Natural killer cell (primary cell): ENCODE results near the gene RBM28. TPM values are rescaled to one million over a fixed set of nuclear protein-coding genes. Genes with fewer than 3 reads are reported as not detected.
A peak's percentile ranks its signal among the peaks of the same experiment; 100 is the strongest.

Experiments used
- ATAC-seq, 3 donors: fragments of 150-1000 bp in 2 of 3; fragments of 200-7000 bp in 1 of 3; cut with Tn5 transposase; 1 replicate in 1 of 3; 2 replicates in 2 of 3; pipeline ENCODE4 v1.10.0; 2021; ENCODE audit warnings: mild to moderate bottlenecking in 2 of 3, moderate library complexity in 2 of 3
- DNase-seq, 2 donors: peaks; one replicate each; pipeline versions ENCODE4 v3.0.0 to v3.0.0-alpha.2; 2013 to 2021; ENCODE audit warnings: mixed read lengths in 1 of 2
- H3K27ac ChIP-seq: one replicate; pipeline ENCODE4 v1.5.1; 2013; ENCODE audit warnings: mild to moderate bottlenecking, low read length
- H3K27me3 ChIP-seq: one replicate; pipeline ENCODE4 v1.6.1; 2013; ENCODE audit warnings: low read length; ENCODE audit not compliant: control insufficient read depth, insufficient read depth
- H3K36me3 ChIP-seq: one replicate; pipeline ENCODE4 v1.6.1; 2013; ENCODE audit warnings: low read length; ENCODE audit not compliant: control insufficient read depth, insufficient read depth
- H3K4me1 ChIP-seq: one replicate; pipeline ENCODE4 v1.6.1; 2013; ENCODE audit warnings: low read length; ENCODE audit not compliant: control insufficient read depth, insufficient read depth
- H3K4me3 ChIP-seq: one replicate; pipeline ENCODE4 v1.5.1; 2013; ENCODE audit warnings: low read length
- H3K9me3 ChIP-seq: one replicate; pipeline ENCODE4 v1.6.1; 2013; ENCODE audit warnings: low read length; ENCODE audit not compliant: control insufficient read depth, insufficient read depth
- H3K27ac Mint-ChIP-seq, 2 donors: one replicate each; pipeline ENCODE4 v1.8.0; 2022; ENCODE audit warnings: mild to moderate bottlenecking in 2 of 2, mixed read lengths in 2 of 2, moderate library complexity in 1 of 2
- H3K27me3 Mint-ChIP-seq, 2 donors: one replicate each; pipeline ENCODE4 v1.8.0; 2022; ENCODE audit warnings: low read depth in 2 of 2, mixed read lengths in 2 of 2
- H3K36me3 Mint-ChIP-seq: one replicate; pipeline ENCODE4 v1.8.0; 2022; ENCODE audit warnings: mixed read lengths
- H3K4me1 Mint-ChIP-seq, 2 donors: one replicate each; pipeline ENCODE4 v1.8.0; 2022; ENCODE audit warnings: mixed read lengths in 2 of 2
- H3K4me3 Mint-ChIP-seq: one replicate; pipeline ENCODE4 v1.8.0; 2022; ENCODE audit warnings: mild to moderate bottlenecking, moderate library complexity, mixed read lengths
- H3K9me3 Mint-ChIP-seq, 2 donors: one replicate each; pipeline ENCODE4 v1.8.0; 2022; ENCODE audit warnings: mixed read lengths in 2 of 2
- CTCF ChIP-seq: fragments of 200-600 bp; IDR thresholded peaks from one replicate; pipeline ENCODE4 v1.8.0; 2022; ENCODE audit warnings: antibody characterized with exemption
- WGBS: methylation state at CpG from one replicate; pipeline ENCODE4 v1.1.7; 2013; ENCODE audit warnings: missing lambda C conversion rate; ENCODE audit not compliant: insufficient coverage; 5-methylcytosine and 5-hydroxymethylcytosine counted together
- intact Hi-C: fragments of 100-400 bp; cut with micrococcal nuclease; formaldehyde crosslinking; loops from one replicate; pipeline ENCODE4 v1.14.2; 2022
- total RNA-seq, 4 donors: library from RNA; stranded (reverse); fragments of 120-200 nt in 1 of 4; gene quantifications; one replicate each; pipeline versions ENCODE4 v1.2.3 to v1.2.4, GENCODE V29; 2013 to 2022

The RBM28 gene
- total RNA-seq, 3 donors from 2014 or later (not counting 1 experiment from before 2014, with no cell fraction given), result 32.5 to 48.7 (median 48.5) TPM

- H3K27me3 Mint-ChIP-seq, result peaks cover 22 to 34% of the 10 kb centered on the region in 2 donors
- TF ChIP-seq CTCF, result no peak
- peaks cover 14% of the 10 kb centered on the region for H3K27me3 ChIP-seq
- 88% methylated on average over 7 of the region's 8 CpGs for WGBS
- peaks cover 4% of the 10 kb centered on the region for H3K4me1 ChIP-seq
- H3K27ac Mint-ChIP-seq, result no peak overlapping the region
- intact Hi-C loops, result no loop called here
- no peaks in the 10 kb centered on the region for H3K36me3 Mint-ChIP-seq
- ATAC-seq, result no peak
- H3K36me3 ChIP-seq, result no peaks in the 10 kb centered on the region
- peaks cover 0 to 7% of the 10 kb centered on the region in 2 donors for H3K4me1 Mint-ChIP-seq
- peak overlapping the region; percentile 73 for H3K4me3 Mint-ChIP-seq
- DNase-seq, result no peak
- no peak overlapping the region for H3K4me3 ChIP-seq
- H3K9me3 ChIP-seq, result no peaks in the 10 kb centered on the region
- H3K9me3 Mint-ChIP-seq, result no peaks in the 10 kb centered on the region
- H3K27ac ChIP-seq, result no peak overlapping the region
Measured at GRCh38 chr7:128352636-128353035, 8.9 kb upstream of the RBM28 start.

GRCh38 chr7:128352153-128352537 lies 8.4 kb upstream of the RBM28 start:
- Histone ChIP-seq H3K36me3 (no peaks in the 10 kb centered on the region), H3K27ac (no peak overlapping the region), H3K4me3 (no peak overlapping the region), H3K27me3 (peaks cover 14% of the 10 kb centered on the region), H3K9me3 (no peaks in the 10 kb centered on the region), H3K4me1 (peaks cover 4% of the 10 kb centered on the region)
- no peaks in the 10 kb centered on the region for H3K36me3 Mint-ChIP-seq
- peaks cover 25 to 37% of the 10 kb centered on the region in 2 donors for H3K27me3 Mint-ChIP-seq
- no peak overlapping the region for H3K27ac Mint-ChIP-seq
- peak; percentile 18 for TF ChIP-seq CTCF
- peak; percentile 33 to 77 (median 70) for ATAC-seq
- no peaks in the 10 kb centered on the region for H3K9me3 Mint-ChIP-seq
- intact Hi-C loops, result no loop called here
- peaks cover 0 to 7% of the 10 kb centered on the region in 2 donors for H3K4me1 Mint-ChIP-seq
- no peak overlapping the region for H3K4me3 Mint-ChIP-seq
- DNase-seq, result peak; percentile 30 to 53
- WGBS, result 14% methylated on average over 34 of the region's 34 CpGs

- Mint-ChIP-seq H3K9me3 (no peaks in the 10 kb centered on the region), H3K27ac (no peak overlapping the region), H3K4me1 (peaks cover 0 to 7% of the 10 kb centered on the region in 2 donors), H3K27me3 (peaks cover 25 to 37% of the 10 kb centered on the region in 2 donors), H3K36me3 (no peaks in the 10 kb centered on the region), H3K4me3 (no peak overlapping the region)
- DNase-seq (peak; percentile 17 to 53), ATAC-seq (peak; percentile 38 to 56 (median 46))
- Histone ChIP-seq H3K9me3 (no peaks in the 10 kb centered on the region), H3K27ac (no peak overlapping the region), H3K27me3 (peaks cover 14% of the 10 kb centered on the region), H3K4me3 (no peak overlapping the region), H3K4me1 (peaks cover 4% of the 10 kb centered on the region), H3K36me3 (no peaks in the 10 kb centered on the region)
- intact Hi-C loops, result no loop called here
- 16% methylated on average over 97 of the region's 97 CpGs for WGBS
- TF ChIP-seq CTCF, result no peak
Measured at GRCh38 chr7:128351296-128352152, 7.8 kb upstream of the RBM28 start.
